Heart left ventricle (tissue), 13 donors: ENCODE data around the gene MRPL46.

Experiments
- POLR2A ChIP-seq, 2 donors: fragments of 450-650 bp; IDR thresholded peaks; one replicate each; pipeline ENCODE4 v1.6.1; 2017; ENCODE audit warnings: antibody characterized with exemption in 2 of 2, mild to moderate bottlenecking in 2 of 2, moderate library complexity in 2 of 2
- TF ChIP-seq, protein P1 (sequence below), 12 donors: fragments of 200-600 bp; sonication (generic) in 4 of 12; IDR thresholded peaks; one replicate each; pipeline versions ENCODE4 v1.5.0 to v1.8.0; 2018 to 2022; ENCODE audit warnings: antibody characterized with exemption in 12 of 12, mild to moderate bottlenecking in 5 of 12
- donor health status: ischemic (EF 13 %, LVEDD 7.1; RV severe dilation, severe dysfunction).
- donor health status: DM: no; HTN: yes; CAD: no.
- donor health status: DM: no; HTN: no; CAD: no.
- donor health status: ischemic (EF 25% LVEDD 6.9; RV normal size, moderate dysfunction).
- donor health status: ischemic (EF 25% LVEDD 5.7; RV mildly dilated, moderate dysfunction).
- donor health status: ischemic (EF 35%, LVEDD 5.7; RV mildly dilated, moderate dysfunction).
- donor health status: nonischemic (EF 11% LVEDD 7.7; RV severe dilation, severe dysfunction).
- donor health status: DM: yes; HTN: yes; CAD: no.
- donor health status: PGD.
- donor health status: ischemic (EF 29% LVEDD 5.4; RV normal size, mild dysfunction).
- donor health status: nonischemic (EF 23%, LVEDD 6.1; RV moderate dilation, normal function).

DNA sequence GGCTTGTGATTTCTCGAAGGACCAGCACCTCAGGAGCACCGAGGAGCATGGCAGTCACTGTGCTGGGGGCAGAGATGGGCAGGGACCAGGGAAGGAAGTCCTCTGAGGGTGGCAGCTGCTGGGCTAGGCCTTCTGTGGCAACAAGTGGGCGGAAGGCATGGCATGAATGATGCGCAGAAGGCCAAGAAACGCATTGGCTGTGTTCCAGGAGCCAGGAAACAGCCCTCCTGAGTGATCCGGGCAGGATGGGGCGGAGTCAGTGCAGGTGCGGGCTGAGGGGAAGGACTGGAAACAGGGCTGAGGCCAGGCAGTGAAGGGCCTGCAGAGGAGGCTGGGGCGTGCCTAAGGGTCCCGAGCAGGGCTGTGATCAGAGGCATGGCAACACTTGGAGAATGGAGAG lies 24.0 kb upstream of the MRPL46 start:
- TF ChIP-seq, protein P1, sequence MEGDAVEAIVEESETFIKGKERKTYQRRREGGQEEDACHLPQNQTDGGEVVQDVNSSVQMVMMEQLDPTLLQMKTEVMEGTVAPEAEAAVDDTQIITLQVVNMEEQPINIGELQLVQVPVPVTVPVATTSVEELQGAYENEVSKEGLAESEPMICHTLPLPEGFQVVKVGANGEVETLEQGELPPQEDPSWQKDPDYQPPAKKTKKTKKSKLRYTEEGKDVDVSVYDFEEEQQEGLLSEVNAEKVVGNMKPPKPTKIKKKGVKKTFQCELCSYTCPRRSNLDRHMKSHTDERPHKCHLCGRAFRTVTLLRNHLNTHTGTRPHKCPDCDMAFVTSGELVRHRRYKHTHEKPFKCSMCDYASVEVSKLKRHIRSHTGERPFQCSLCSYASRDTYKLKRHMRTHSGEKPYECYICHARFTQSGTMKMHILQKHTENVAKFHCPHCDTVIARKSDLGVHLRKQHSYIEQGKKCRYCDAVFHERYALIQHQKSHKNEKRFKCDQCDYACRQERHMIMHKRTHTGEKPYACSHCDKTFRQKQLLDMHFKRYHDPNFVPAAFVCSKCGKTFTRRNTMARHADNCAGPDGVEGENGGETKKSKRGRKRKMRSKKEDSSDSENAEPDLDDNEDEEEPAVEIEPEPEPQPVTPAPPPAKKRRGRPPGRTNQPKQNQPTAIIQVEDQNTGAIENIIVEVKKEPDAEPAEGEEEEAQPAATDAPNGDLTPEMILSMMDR (IDR thresholded peaks at IDR 0.05) = no peak
- no peak for TF ChIP-seq POLR2A (IDR thresholded peaks at IDR 0.05)
